A549 (cell line): ENCODE data around the gene SKI.

ENCODE experiments used
- BHLHE40 ChIP-seq: IDR thresholded peaks from 2 replicates; pipeline ENCODE4 v1.6.1; 2012; ENCODE audit warnings: low read depth, low read length, inconsistent platforms
- CHD4 ChIP-seq: fragments of 200-600 bp; sonication (generic); IDR thresholded peaks from 2 replicates; pipeline ENCODE4 v1.6.1; 2016; ENCODE audit warnings: antibody characterized with exemption, mild to moderate bottlenecking, borderline replicate concordance
- FOSL2 ChIP-seq, 2 experiments: fragments of 450-650 bp in 1 of 2; fragments of >200 bp in 1 of 2; sonication (Bioruptor Twin) in 1 of 2; formaldehyde crosslinking; IDR thresholded peaks; 2 replicates each; pipeline versions ENCODE4 v1.5.0 to v1.6.1; 2016 to 2020; ENCODE audit warnings: mild to moderate bottlenecking in 1 of 2, moderate library complexity in 1 of 2
- KDM1A ChIP-seq: fragments of 200-600 bp; sonication (generic); IDR thresholded peaks from 2 replicates; pipeline ENCODE4 v1.6.1; 2016; ENCODE audit warnings: low read depth, mild to moderate bottlenecking
- NFE2L2 ChIP-seq: fragments of 150-350 bp; conservative IDR thresholded peaks from 2 replicates; pipeline ENCODE4 v1.6.1; 2014; ENCODE audit warnings: low read length
- RFX5 ChIP-seq: fragments of 450-650 bp; IDR thresholded peaks from 2 replicates; pipeline ENCODE4 v1.7.1; 2014; ENCODE audit warnings: antibody characterized with exemption, mild to moderate bottlenecking, moderate library complexity
- TP53 ChIP-seq: fragments of 250-450 bp; sonication (Bioruptor Pico); IDR thresholded peaks from 2 replicates; pipeline ENCODE4 v1.5.0; 2021; ENCODE audit warnings: mild to moderate bottlenecking, moderate library complexity
- ZFP36 ChIP-seq: fragments of 450-650 bp; IDR thresholded peaks from 2 replicates; pipeline ENCODE4 v1.6.1; 2014; ENCODE audit warnings: borderline replicate concordance; ENCODE audit not compliant: partially characterized antibody
- TF ChIP-seq, protein P1 (sequence below): IDR thresholded peaks from 2 replicates; pipeline ENCODE4 v1.6.1; 2012; ENCODE audit warnings: low read depth, borderline replicate concordance
- TF ChIP-seq, protein P2 (sequence below): fragments of >200 bp; sonication (Bioruptor Twin); formaldehyde crosslinking; IDR thresholded peaks from 3 replicates; pipeline ENCODE4 v1.5.1; 2016
- TF ChIP-seq, protein P3 (sequence below): IDR thresholded peaks from 2 replicates; pipeline ENCODE4 v1.6.1; 2012
- TF ChIP-seq, protein P4 (sequence below): IDR thresholded peaks from 2 replicates; pipeline ENCODE4 v1.6.1; 2012
- TF ChIP-seq, protein P5 (sequence below): fragments of 250-450 bp; sonication (Bioruptor Pico); IDR thresholded peaks from 2 replicates; pipeline ENCODE4 v1.5.0; 2021; ENCODE audit warnings: mild to moderate bottlenecking, moderate library complexity, borderline replicate concordance

DNA sequence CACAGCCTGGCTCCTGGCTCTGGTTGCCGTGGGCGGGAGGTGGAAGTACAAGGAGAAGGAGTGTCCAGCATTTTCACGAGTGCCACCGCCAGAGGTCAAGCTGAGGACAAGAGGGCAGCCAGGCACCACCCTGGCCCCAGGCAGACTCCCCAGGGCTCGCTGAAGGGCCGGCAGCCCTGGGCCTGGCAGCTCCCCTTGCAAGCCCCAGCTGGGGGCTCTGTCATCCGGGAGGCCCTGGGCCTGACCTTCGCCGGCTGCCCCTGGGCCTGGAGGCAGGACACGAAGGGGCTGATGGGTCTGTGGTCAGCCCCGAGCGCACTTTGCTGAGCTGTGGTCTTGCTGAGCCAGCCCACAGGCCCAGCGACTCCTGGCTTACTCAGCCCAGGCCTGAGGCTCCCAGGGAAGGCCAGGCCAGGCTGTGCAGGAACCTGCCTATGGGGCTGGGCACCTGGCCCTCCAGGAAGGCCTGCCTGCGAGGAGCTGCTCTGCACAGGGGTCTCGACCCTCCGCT is 88.4 kb downstream of the SKI start:
- TF ChIP-seq FOSL2 (IDR thresholded peaks at IDR 0.05): no peak
- no peak for TF ChIP-seq FOSL2 (CRISPR knock-in tag; IDR thresholded peaks at IDR 0.05)
- TF ChIP-seq, protein P1, sequence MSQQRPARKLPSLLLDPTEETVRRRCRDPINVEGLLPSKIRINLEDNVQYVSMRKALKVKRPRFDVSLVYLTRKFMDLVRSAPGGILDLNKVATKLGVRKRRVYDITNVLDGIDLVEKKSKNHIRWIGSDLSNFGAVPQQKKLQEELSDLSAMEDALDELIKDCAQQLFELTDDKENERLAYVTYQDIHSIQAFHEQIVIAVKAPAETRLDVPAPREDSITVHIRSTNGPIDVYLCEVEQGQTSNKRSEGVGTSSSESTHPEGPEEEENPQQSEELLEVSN: no peak
- TF ChIP-seq, protein P2, sequence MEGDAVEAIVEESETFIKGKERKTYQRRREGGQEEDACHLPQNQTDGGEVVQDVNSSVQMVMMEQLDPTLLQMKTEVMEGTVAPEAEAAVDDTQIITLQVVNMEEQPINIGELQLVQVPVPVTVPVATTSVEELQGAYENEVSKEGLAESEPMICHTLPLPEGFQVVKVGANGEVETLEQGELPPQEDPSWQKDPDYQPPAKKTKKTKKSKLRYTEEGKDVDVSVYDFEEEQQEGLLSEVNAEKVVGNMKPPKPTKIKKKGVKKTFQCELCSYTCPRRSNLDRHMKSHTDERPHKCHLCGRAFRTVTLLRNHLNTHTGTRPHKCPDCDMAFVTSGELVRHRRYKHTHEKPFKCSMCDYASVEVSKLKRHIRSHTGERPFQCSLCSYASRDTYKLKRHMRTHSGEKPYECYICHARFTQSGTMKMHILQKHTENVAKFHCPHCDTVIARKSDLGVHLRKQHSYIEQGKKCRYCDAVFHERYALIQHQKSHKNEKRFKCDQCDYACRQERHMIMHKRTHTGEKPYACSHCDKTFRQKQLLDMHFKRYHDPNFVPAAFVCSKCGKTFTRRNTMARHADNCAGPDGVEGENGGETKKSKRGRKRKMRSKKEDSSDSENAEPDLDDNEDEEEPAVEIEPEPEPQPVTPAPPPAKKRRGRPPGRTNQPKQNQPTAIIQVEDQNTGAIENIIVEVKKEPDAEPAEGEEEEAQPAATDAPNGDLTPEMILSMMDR: no peak
- TF ChIP-seq, protein P3, sequence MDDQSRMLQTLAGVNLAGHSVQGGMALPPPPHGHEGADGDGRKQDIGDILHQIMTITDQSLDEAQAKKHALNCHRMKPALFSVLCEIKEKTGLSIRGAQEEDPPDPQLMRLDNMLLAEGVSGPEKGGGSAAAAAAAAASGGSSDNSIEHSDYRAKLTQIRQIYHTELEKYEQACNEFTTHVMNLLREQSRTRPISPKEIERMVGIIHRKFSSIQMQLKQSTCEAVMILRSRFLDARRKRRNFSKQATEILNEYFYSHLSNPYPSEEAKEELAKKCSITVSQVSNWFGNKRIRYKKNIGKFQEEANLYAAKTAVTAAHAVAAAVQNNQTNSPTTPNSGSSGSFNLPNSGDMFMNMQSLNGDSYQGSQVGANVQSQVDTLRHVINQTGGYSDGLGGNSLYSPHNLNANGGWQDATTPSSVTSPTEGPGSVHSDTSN: no peak
- no peak for TF ChIP-seq ZFP36
- no peak for TF ChIP-seq KDM1A
- TF ChIP-seq, protein P4, sequence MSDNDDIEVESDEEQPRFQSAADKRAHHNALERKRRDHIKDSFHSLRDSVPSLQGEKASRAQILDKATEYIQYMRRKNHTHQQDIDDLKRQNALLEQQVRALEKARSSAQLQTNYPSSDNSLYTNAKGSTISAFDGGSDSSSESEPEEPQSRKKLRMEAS: no peak
- TF ChIP-seq, protein P5, sequence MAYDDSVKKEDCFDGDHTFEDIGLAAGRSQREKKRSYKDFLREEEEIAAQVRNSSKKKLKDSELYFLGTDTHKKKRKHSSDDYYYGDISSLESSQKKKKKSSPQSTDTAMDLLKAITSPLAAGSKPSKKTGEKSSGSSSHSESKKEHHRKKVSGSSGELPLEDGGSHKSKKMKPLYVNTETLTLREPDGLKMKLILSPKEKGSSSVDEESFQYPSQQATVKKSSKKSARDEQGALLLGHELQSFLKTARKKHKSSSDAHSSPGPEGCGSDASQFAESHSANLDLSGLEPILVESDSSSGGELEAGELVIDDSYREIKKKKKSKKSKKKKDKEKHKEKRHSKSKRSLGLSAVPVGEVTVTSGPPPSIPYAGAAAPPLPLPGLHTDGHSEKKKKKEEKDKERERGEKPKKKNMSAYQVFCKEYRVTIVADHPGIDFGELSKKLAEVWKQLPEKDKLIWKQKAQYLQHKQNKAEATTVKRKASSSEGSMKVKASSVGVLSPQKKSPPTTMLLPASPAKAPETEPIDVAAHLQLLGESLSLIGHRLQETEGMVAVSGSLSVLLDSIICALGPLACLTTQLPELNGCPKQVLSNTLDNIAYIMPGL: no peak
- no peak for TF ChIP-seq RFX5
- TF ChIP-seq CHD4: no peak
- TF ChIP-seq BHLHE40: no peak
- no peak for TF ChIP-seq NFE2L2
- no peak for TF ChIP-seq TP53 (CRISPR knock-in tag)
